SU-DHL-6 (cell line): ENCODE results near the gene SPEG.
"Not testable (repeated sequence)": the region's sequence is repeated elsewhere in the genome, so short reads cannot be mapped to it uniquely, and the experiment has no call there.

Experiments used
- CTCF ChIP-seq: fragments of 200-600 bp; sonication (generic); IDR thresholded peaks from one replicate; pipeline ENCODE4 v1.5.1; 2017; ENCODE audit warnings: antibody characterized with exemption, mild to moderate bottlenecking, low read length, moderate library complexity; ENCODE audit not compliant: insufficient read depth, poor library complexity, severe bottlenecking
- EZH2phosphoT487 ChIP-seq: fragments of 200-600 bp; sonication (generic), shearing (Covaris generic); conservative IDR thresholded peaks from 2 replicates; pipeline ENCODE4 v1.6.1; 2018; ENCODE audit warnings: mild to moderate bottlenecking, antibody characterized with exemption, low read length, moderate library complexity, mixed read lengths

- TF ChIP-seq CTCF, EZH2phosphoT487: not testable (repeated sequence)
Measured at GRCh38 chr2:219395056-219395455, 39.6 kb upstream of the SPEG start.
